ENCODE measurements around the gene SLC35F3. TPM values are rescaled to one million over a fixed set of nuclear protein-coding genes. Genes with fewer than 3 reads are reported as not detected.

Gene SLC35F3
- total RNA-seq, 1 experiment from 2014 or later = 19.1 TPM

GRCh38 chr1:233905416-233906051 lies 1.1 kb downstream of the SLC35F3 start:
- Histone ChIP-seq H3K27me3 (ENCODE audit: control insufficient read depth, insufficient read depth, low read length) (no peaks in the 10 kb centered on the region), H3K36me3 (ENCODE audit: control insufficient read depth, insufficient read depth, low read length) (no peaks in the 10 kb centered on the region; the same call in 1 of the 2 replicates), H3K9me3 (ENCODE audit: control insufficient read depth, insufficient read depth, low read depth, low read length) (no peaks in the 10 kb centered on the region), H3K4me1 (ENCODE audit: control insufficient read depth, insufficient read depth, low read length) (peaks cover 28% of the 10 kb centered on the region), H3K27ac (ENCODE audit: low read length) (peak overlapping the region; percentile 97), H3K4me3 (ENCODE audit: low read depth in 2 of 2, low read length in 2 of 2) (peak overlapping the region; percentile 68 to 95)
- TF ChIP-seq SIN3A (IDR thresholded peaks at IDR 0.05; ENCODE audit: borderline replicate concordance, insufficient read depth, low read depth, low read length) = peak; percentile 42; the same call in 1 of the 2 replicates
- TF ChIP-seq POLR2AphosphoS5 (IDR thresholded peaks at IDR 0.05; ENCODE audit: low read depth, low read length) = no peak
- POLR2A ChIA-PET = no interaction called here
- BruUV-seq (replicated peaks) = no TSS peak
- CTCF ChIA-PET = interaction anchor here (1.5 kb wide), 1 partner anchor 464 kb away, joined by 6 read pairs; no protein-coding TSS in a partner anchor
- in situ Hi-C loops (cut with HindIII; ENCODE audit: low pct_unique_long_range_greater_than_20kb, low sequenced_read_pairs) (no loop called here), intact Hi-C loops (cut with micrococcal nuclease; ENCODE audit: unreplicated experiment) (loop anchor here (5.0 to 10.0 kb wide), 4 partner anchors 111 to 511 kb away; no protein-coding TSS in a partner anchor)
- no peak for DNase-seq (ENCODE audit: low read depth, low spot score)
- peak; percentile 22 for ATAC-seq

- Histone ChIP-seq H3K36me3 (ENCODE audit: control insufficient read depth, insufficient read depth, low read length) (no peaks in the 10 kb centered on the region; the same call in 1 of the 2 replicates), H3K9me3 (ENCODE audit: control insufficient read depth, insufficient read depth, low read depth, low read length) (no peaks in the 10 kb centered on the region), H3K4me3 (ENCODE audit: low read depth in 2 of 2, low read length in 2 of 2) (peak overlapping the region; percentile 68 to 95), H3K27me3 (ENCODE audit: control insufficient read depth, insufficient read depth, low read length) (no peaks in the 10 kb centered on the region), H3K27ac (ENCODE audit: low read length) (peak overlapping the region; percentile 97), H3K4me1 (ENCODE audit: control insufficient read depth, insufficient read depth, low read length) (peaks cover 44% of the 10 kb centered on the region)
- POLR2A ChIA-PET = interaction anchor here (0.6 kb wide), 1 partner anchor 312 kb away, joined by 10 read pairs; no protein-coding TSS in a partner anchor
- TF ChIP-seq TCF7L2 (IDR thresholded peaks at IDR 0.05; ENCODE audit: low read depth, low read length) (no peak), CTCF (IDR thresholded peaks at IDR 0.05) (no peak)
- in situ Hi-C loops (cut with HindIII; ENCODE audit: low pct_unique_long_range_greater_than_20kb, low sequenced_read_pairs) (no loop called here), intact Hi-C loops (cut with micrococcal nuclease; ENCODE audit: unreplicated experiment) (loop anchor here (5.0 to 10.0 kb wide), 4 partner anchors 112 to 512 kb away; no protein-coding TSS in a partner anchor)
- no TSS peak for BruUV-seq (replicated peaks)
- CTCF ChIA-PET = no interaction called here
- DNase-seq (ENCODE audit: low read depth, low spot score) = no peak
- ATAC-seq = no peak
Observed at GRCh38 chr1:233907151-233907550, 2.7 kb downstream of the SLC35F3 start.

- ATAC-seq = no peak
- no peak for TF ChIP-seq POLR2AphosphoS5 (IDR thresholded peaks at IDR 0.05; ENCODE audit: low read depth, low read length)
- TF ChIP-seq CTCF (IDR thresholded peaks at IDR 0.05) = no peak
- no peak for TF ChIP-seq TCF7L2 (IDR thresholded peaks at IDR 0.05; ENCODE audit: low read depth, low read length)
- TF ChIP-seq REST (IDR thresholded peaks at IDR 0.05; ENCODE audit: insufficient read depth in 1 of 2, low read depth in 2 of 2, low read length in 1 of 2) = no peak
- no peak for TF ChIP-seq SIN3A (IDR thresholded peaks at IDR 0.05; ENCODE audit: borderline replicate concordance, insufficient read depth, low read depth, low read length)
- POLR2A ChIA-PET = no interaction called here
- H3K4me3 ChIP-seq (ENCODE audit: low read depth in 2 of 2, low read length in 2 of 2) = peak overlapping the region in 1 of 2 experiments; percentile 95; a peak in 1 of 4 replicates
- CTCF ChIA-PET = no interaction called here
- peaks cover 54% of the 10 kb centered on the region for H3K4me1 ChIP-seq (ENCODE audit: control insufficient read depth, insufficient read depth, low read length)
- in situ Hi-C loops (cut with HindIII; ENCODE audit: low pct_unique_long_range_greater_than_20kb, low sequenced_read_pairs) (no loop called here), intact Hi-C loops (cut with micrococcal nuclease; ENCODE audit: unreplicated experiment) (loop anchor here (5.0 to 10.0 kb wide), 4 partner anchors 113 to 513 kb away; no protein-coding TSS in a partner anchor)
- H3K9me3 ChIP-seq (ENCODE audit: control insufficient read depth, insufficient read depth, low read depth, low read length) = no peaks in the 10 kb centered on the region
- H3K27ac ChIP-seq (ENCODE audit: low read length) = peak overlapping the region; percentile 97
- H3K27me3 ChIP-seq (ENCODE audit: control insufficient read depth, insufficient read depth, low read length) = no peaks in the 10 kb centered on the region
- no peaks in the 10 kb centered on the region; the same call in 1 of the 2 replicates for H3K36me3 ChIP-seq (ENCODE audit: control insufficient read depth, insufficient read depth, low read length)
- BruUV-seq (replicated peaks) = no TSS peak
- no peak for DNase-seq (ENCODE audit: low read depth, low spot score)
Observed at GRCh38 chr1:233908092-233908491, 3.6 kb downstream of the SLC35F3 start.
